Measurements from ENCODE around the gene CDYL. TPM values are rescaled to one million over a fixed set of nuclear protein-coding genes. Genes with fewer than 3 reads are reported as not detected.
"Not testable (repeated sequence)": the region's sequence is repeated elsewhere in the genome, so short reads cannot be mapped to it uniquely, and the experiment has no call there.

The CDYL gene
- total and polyA plus RNA-seq, 9 donors, result 9.9 to 71.3 (median 45.1) TPM

DNA sequence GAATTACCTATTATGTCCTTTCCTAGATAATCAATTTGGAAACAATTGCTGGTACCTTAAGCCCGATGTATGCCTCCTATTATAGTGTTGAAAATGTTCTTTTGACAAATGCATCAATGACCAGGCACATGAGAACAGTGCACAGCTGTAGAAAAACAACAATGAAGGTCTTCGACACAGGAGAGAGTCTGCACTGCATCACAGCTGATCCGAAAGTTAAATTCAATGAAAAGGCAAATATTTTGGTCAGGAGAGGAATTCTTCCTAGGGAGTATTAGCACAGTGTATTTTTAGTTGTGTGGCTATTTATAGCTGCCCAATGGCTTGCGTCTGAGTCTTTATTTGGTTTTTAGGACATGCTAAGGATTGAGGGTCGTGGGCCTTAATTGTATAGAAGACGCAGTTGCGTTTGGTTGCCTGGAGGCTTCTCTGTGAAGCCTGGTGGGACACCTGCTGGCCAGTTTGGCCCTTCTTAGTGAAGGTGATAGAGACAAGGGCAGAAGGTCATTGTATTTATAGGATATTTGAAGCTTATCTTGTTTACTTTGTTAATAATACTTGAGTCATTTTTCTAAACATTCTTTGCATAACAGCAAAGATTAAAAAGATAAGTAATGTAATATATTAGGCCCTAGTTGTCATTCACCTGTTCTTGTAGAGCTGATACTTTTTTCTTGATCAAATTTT is 72.3 kb downstream of the CDYL start:
- H3K9me3 ChIP-seq, result peaks cover 0 to 3% of the 10 kb centered on the region in 2 donors
- H3K4me3 ChIP-seq, result no peak overlapping the region
- WGBS, 3 donors, result 27 to 39% (median 27%) methylated on average over 7 of the region's 7 CpGs
- no peaks in the 10 kb centered on the region for H3K27me3 ChIP-seq
- no peaks in the 10 kb centered on the region for H3K36me3 ChIP-seq
- no peak for DNase-seq
- no peak overlapping the region for H3K27ac ChIP-seq
- no peak for TF ChIP-seq CTCF (IDR thresholded peaks at IDR 0.05)
- TF ChIP-seq POLR2A (IDR thresholded peaks at IDR 0.05), result no peak
- TF ChIP-seq EP300 (IDR thresholded peaks at IDR 0.05), result no peak
- H3K4me1 ChIP-seq (ENCODE audit: insufficient read depth), result peaks cover 3% of the 10 kb centered on the region
- intact Hi-C loops (cut with DNase I), result no loop called here

GRCh38 chr6:4849226-4850022 is 73.2 kb downstream of the CDYL start:
- H3K9me3 ChIP-seq, result peaks cover 0 to 3% of the 10 kb centered on the region in 2 donors
- peaks cover 3% of the 10 kb centered on the region for H3K4me1 ChIP-seq (ENCODE audit: insufficient read depth)
- H3K27me3 ChIP-seq, result no peaks in the 10 kb centered on the region
- DNase-seq, result no peak
- H3K4me3 ChIP-seq, result no peak overlapping the region
- WGBS, 3 donors, result 46 to 55% (median 49%) methylated on average over 4 of the region's 4 CpGs
- intact Hi-C loops (cut with DNase I), result no loop called here
- TF ChIP-seq CTCF (IDR thresholded peaks at IDR 0.05) (no peak), EP300 (IDR thresholded peaks at IDR 0.05) (no peak), POLR2A (IDR thresholded peaks at IDR 0.05) (no peak)
- no peaks in the 10 kb centered on the region for H3K36me3 ChIP-seq
- no peak overlapping the region for H3K27ac ChIP-seq

DNA sequence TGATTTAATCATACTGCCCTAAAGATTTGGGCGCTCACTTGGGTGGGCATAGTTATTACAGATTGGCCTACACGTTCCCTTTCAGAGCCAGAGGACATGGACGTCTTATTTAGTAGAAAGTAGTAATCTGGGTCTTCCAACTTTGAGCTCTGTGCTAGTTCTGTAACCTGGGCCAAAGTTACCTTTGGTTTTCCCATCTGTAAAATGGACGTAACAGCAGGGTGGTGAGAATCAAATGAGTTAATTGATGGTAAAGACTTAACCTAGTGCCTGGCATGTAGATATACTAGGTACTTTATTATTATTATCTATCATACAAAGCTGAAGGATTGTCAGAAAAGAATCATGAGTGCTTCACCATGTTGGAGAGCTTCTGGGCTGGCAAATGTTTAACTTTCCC is 74.8 kb downstream of the CDYL start:
- peaks cover 3% of the 10 kb centered on the region for H3K4me1 ChIP-seq (ENCODE audit: insufficient read depth)
- H3K36me3 ChIP-seq, result no peaks in the 10 kb centered on the region
- DNase-seq, result no peak
- TF ChIP-seq EP300 (IDR thresholded peaks at IDR 0.05) (no peak), CTCF (IDR thresholded peaks at IDR 0.05) (no peak), POLR2A (IDR thresholded peaks at IDR 0.05) (no peak)
- intact Hi-C loops (cut with DNase I), result no loop called here
- H3K9me3 ChIP-seq, result peaks cover 0 to 2% of the 10 kb centered on the region in 2 donors
- H3K27ac ChIP-seq, result no peak overlapping the region
- WGBS, 3 donors, result 96 to 98% (median 97%) methylated on average over 4 of the region's 4 CpGs
- no peaks in the 10 kb centered on the region for H3K27me3 ChIP-seq
- no peak overlapping the region for H3K4me3 ChIP-seq

DNA sequence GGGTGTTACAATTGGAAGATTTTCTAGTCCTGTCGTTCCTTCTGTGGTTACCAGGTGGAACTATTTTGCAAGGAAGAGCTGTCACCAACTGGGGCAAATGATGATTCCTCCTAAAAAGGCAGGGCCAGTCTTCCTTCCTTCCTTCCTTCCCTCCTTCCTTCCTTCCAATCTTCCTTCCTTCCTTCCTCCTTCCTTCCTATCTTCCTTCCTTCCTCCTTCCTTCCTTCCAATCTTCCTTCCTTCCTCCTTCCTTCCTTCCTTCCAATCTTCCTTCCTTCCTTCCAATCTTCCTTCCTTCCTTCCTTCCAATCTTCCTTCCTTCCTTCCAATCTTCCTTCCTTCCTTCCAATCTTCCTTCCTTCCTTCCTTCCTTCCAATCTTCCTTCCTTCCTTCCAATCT is 76.0 kb downstream of the CDYL start:
- H3K4me3 ChIP-seq; H3K27ac ChIP-seq; intact Hi-C loops (cut with DNase I); H3K9me3 ChIP-seq; DNase-seq; H3K27me3 ChIP-seq; H3K4me1 ChIP-seq (ENCODE audit: insufficient read depth); H3K36me3 ChIP-seq: not testable (repeated sequence)
- 62 to 91% (median 78%) methylated on average over 1 of the region's 1 CpG for WGBS, 3 donors

- H3K27ac ChIP-seq, result no peak overlapping the region
- H3K27me3 ChIP-seq, result no peaks in the 10 kb centered on the region
- TF ChIP-seq POLR2A (IDR thresholded peaks at IDR 0.05) (no peak), EP300 (IDR thresholded peaks at IDR 0.05) (no peak), CTCF (IDR thresholded peaks at IDR 0.05) (no peak)
- no peak for DNase-seq
- no peak overlapping the region for H3K4me3 ChIP-seq
- H3K36me3 ChIP-seq, result no peaks in the 10 kb centered on the region
- H3K9me3 ChIP-seq, result no peaks in the 10 kb centered on the region
- peaks cover 3% of the 10 kb centered on the region for H3K4me1 ChIP-seq (ENCODE audit: insufficient read depth)
- 90 to 95% (median 93%) methylated on average over 5 of the region's 5 CpGs for WGBS, 3 donors
- intact Hi-C loops (cut with DNase I), result no loop called here
These were observed 76.7 kb downstream of the CDYL start for GRCh38 chr6:4852938-4853337.

Measured in ovary (tissue), 9 donors.